Activated T-helper 1 cell treated with anti-CD3 and anti-CD28 coated beads, Interleukin-2, amount 50 U/mL, for 16 hours (primary cell): ENCODE measurements around the gene CNEP1R1.

Experiments
- DNase-seq, 2 donors: peaks; one replicate each; pipeline ENCODE4 v3.0.0-alpha.2; 2020; ENCODE audit warnings: low read depth in 1 of 2, low spot score in 1 of 2

CNEP1R1 gene

GRCh38 chr16:50015631-50016030 lies 9.4 kb upstream of the CNEP1R1 start:
- no peak for DNase-seq

- DNase-seq, result no peak
Measured at GRCh38 chr16:50017553-50017952, 7.5 kb upstream of the CNEP1R1 start.

- DNase-seq, result no peak
Measured at GRCh38 chr16:50021544-50021943, 3.5 kb upstream of the CNEP1R1 start.

- DNase-seq, result no peak
Measured at GRCh38 chr16:50023641-50024040, 1.4 kb upstream of the CNEP1R1 start.

- no peak for DNase-seq
Measured at GRCh38 chr16:50024207-50024606, 818 bp upstream of the CNEP1R1 start.

- no peak for DNase-seq
Measured at GRCh38 chr16:50025537-50025931, 509 bp downstream of the CNEP1R1 start.

- no peak for DNase-seq
Measured at GRCh38 chr16:50027829-50028228, 2.8 kb downstream of the CNEP1R1 start.

GRCh38 chr16:50035468-50035992 lies 10.5 kb downstream of the CNEP1R1 start:
- DNase-seq, result no peak

- no peak for DNase-seq
Measured at GRCh38 chr16:50036426-50036825, 11.4 kb downstream of the CNEP1R1 start.

GRCh38 chr16:50037662-50038220 lies 12.7 kb downstream of the CNEP1R1 start:
- no peak for DNase-seq

- DNase-seq, result no peak
Measured at GRCh38 chr16:50038286-50038685, 13.3 kb downstream of the CNEP1R1 start.

- no peak for DNase-seq
Measured at GRCh38 chr16:50038756-50039529, 13.9 kb downstream of the CNEP1R1 start.

- no peak for DNase-seq
Measured at GRCh38 chr16:50040018-50040417, 15.0 kb downstream of the CNEP1R1 start.

- no peak for DNase-seq
Measured at GRCh38 chr16:50040710-50041109, 15.7 kb downstream of the CNEP1R1 start.

- DNase-seq, result no peak
Measured at GRCh38 chr16:50043358-50043757, 18.3 kb downstream of the CNEP1R1 start.

- no peak for DNase-seq
Measured at GRCh38 chr16:50045412-50045811, 20.4 kb downstream of the CNEP1R1 start.

GRCh38 chr16:50046853-50047252 lies 21.8 kb downstream of the CNEP1R1 start:
- DNase-seq, result no peak

- no peak for DNase-seq
Measured at GRCh38 chr16:50047864-50048263, 22.8 kb downstream of the CNEP1R1 start.

GRCh38 chr16:50050802-50051201 lies 25.8 kb downstream of the CNEP1R1 start:
- no peak for DNase-seq

- no peak for DNase-seq
Measured at GRCh38 chr16:50056226-50056625, 31.2 kb downstream of the CNEP1R1 start.

- DNase-seq, result no peak
Measured at GRCh38 chr16:50058091-50058771, 33.2 kb downstream of the CNEP1R1 start.

- DNase-seq, result no peak
Measured at GRCh38 chr16:50059111-50059510, 34.1 kb downstream of the CNEP1R1 start.
